Mesenchymal stem cell (in vitro differentiated cells and primary cell): Measurements from ENCODE around the gene GSPT1.

ENCODE experiments used
- DNase-seq: peaks from one replicate; pipeline ENCODE4 v3.0.0-alpha.2; 2013
- H2AFZ ChIP-seq: one replicate; pipeline ENCODE4 v1.6.1; 2013; ENCODE audit warnings: low read depth, mild to moderate bottlenecking, control low read depth, inconsistent platforms, low read length, moderate library complexity
- H2AK5ac ChIP-seq: 2 replicates; pipeline ENCODE4 v1.6.1; 2013; ENCODE audit warnings: low read length, moderate library complexity, mild to moderate bottlenecking, inconsistent platforms; ENCODE audit not compliant: severe bottlenecking
- H2BK120ac ChIP-seq: one replicate; pipeline ENCODE4 v1.6.1; 2013; ENCODE audit warnings: low read depth, mild to moderate bottlenecking, inconsistent platforms, low read length, moderate library complexity
- H2BK12ac ChIP-seq, 2 experiments: one replicate each; pipeline ENCODE4 v1.6.1; 2013; ENCODE audit warnings: inconsistent platforms in 2 of 2, low read length in 2 of 2, mild to moderate bottlenecking in 2 of 2, moderate library complexity in 2 of 2, control low read depth in 1 of 2
- H2BK15ac ChIP-seq: one replicate; pipeline ENCODE4 v1.6.1; 2013; ENCODE audit warnings: mild to moderate bottlenecking, low read depth, inconsistent platforms; ENCODE audit not compliant: poor library complexity, severe bottlenecking
- H2BK5ac ChIP-seq: 2 replicates; pipeline ENCODE4 v1.6.1; 2013; ENCODE audit warnings: low read depth, mild to moderate bottlenecking, low read length, control low read depth, inconsistent platforms; ENCODE audit not compliant: poor library complexity, severe bottlenecking
- H3K14ac ChIP-seq, 2 experiments: one replicate each; pipeline ENCODE4 v1.6.1; 2013; ENCODE audit warnings: inconsistent platforms in 2 of 2, low read length in 2 of 2, control low read depth in 1 of 2, mild to moderate bottlenecking in 1 of 2, moderate library complexity in 1 of 2
- H3K18ac ChIP-seq, 2 experiments: one replicate each; pipeline ENCODE4 v1.6.1; 2013; ENCODE audit warnings: inconsistent platforms in 2 of 2, low read length in 2 of 2, control low read depth in 1 of 2, low read depth in 1 of 2, mild to moderate bottlenecking in 1 of 2
- H3K23ac ChIP-seq, 2 experiments: one replicate each; pipeline ENCODE4 v1.6.1; 2013; ENCODE audit warnings: inconsistent platforms in 2 of 2, low read length in 2 of 2, mild to moderate bottlenecking in 2 of 2, moderate library complexity in 2 of 2, control low read depth in 1 of 2
- H3K27ac ChIP-seq: 2 replicates; pipeline ENCODE4 v1.5.1; 2013; ENCODE audit warnings: mild to moderate bottlenecking, moderate library complexity, low read length, control low read depth, inconsistent platforms; ENCODE audit not compliant: poor library complexity, severe bottlenecking
- H3K27me3 ChIP-seq, 2 experiments: 2 replicates each; pipeline versions ENCODE4 v1.6.1 to v1.7.0; 2013; ENCODE audit warnings: low read length in 2 of 2, mild to moderate bottlenecking in 2 of 2, moderate library complexity in 2 of 2, control low read depth in 1 of 2, inconsistent platforms in 1 of 2; ENCODE audit not compliant: control insufficient read depth in 1 of 2, insufficient read depth in 1 of 2
- H3K36me3 ChIP-seq, 2 experiments: 2 replicates each; pipeline versions ENCODE4 v1.6.1 to v1.7.0; 2013; ENCODE audit warnings: low read length in 2 of 2, control low read depth in 1 of 2, inconsistent platforms in 1 of 2, low read depth in 1 of 2, mild to moderate bottlenecking in 1 of 2; ENCODE audit not compliant: insufficient read depth in 2 of 2, control insufficient read depth in 1 of 2
- H3K4ac ChIP-seq, 2 experiments: one replicate each; pipeline ENCODE4 v1.6.1; 2013; ENCODE audit warnings: inconsistent platforms in 2 of 2, low read length in 2 of 2, mild to moderate bottlenecking in 2 of 2, moderate library complexity in 2 of 2, control low read depth in 1 of 2, low read depth in 1 of 2
- H3K4me1 ChIP-seq: 2 replicates; pipeline ENCODE4 v1.6.1; 2013; ENCODE audit warnings: low read depth, low read length, control low read depth; ENCODE audit not compliant: control insufficient read depth, insufficient read depth
- H3K4me2 ChIP-seq: 2 replicates; pipeline ENCODE4 v1.6.1; 2013; ENCODE audit warnings: low read length, mild to moderate bottlenecking, inconsistent platforms; ENCODE audit not compliant: poor library complexity, severe bottlenecking
- H3K4me3 ChIP-seq, 2 experiments: 2 replicates each; pipeline versions ENCODE4 v1.5.1 to v1.7.0; 2013; ENCODE audit warnings: low read length in 2 of 2, mild to moderate bottlenecking in 2 of 2, control low read depth in 1 of 2, low read depth in 1 of 2; ENCODE audit not compliant: insufficient read depth in 1 of 2
- H3K79me1 ChIP-seq: replicated peaks from 2 replicates; pipeline ENCODE4 v1.6.1; 2013; ENCODE audit warnings: mild to moderate bottlenecking, control low read depth, low read length, inconsistent platforms; ENCODE audit not compliant: poor library complexity, severe bottlenecking
- H3K9ac ChIP-seq: 2 replicates; pipeline ENCODE4 v1.7.0; 2013; ENCODE audit warnings: mild to moderate bottlenecking, low read length, moderate library complexity
- H3K9me3 ChIP-seq: 2 replicates; pipeline ENCODE4 v1.7.0; 2013; ENCODE audit warnings: mild to moderate bottlenecking, low read length; ENCODE audit not compliant: control insufficient read depth
- H4K8ac ChIP-seq: one replicate; pipeline ENCODE4 v1.6.1; 2013; ENCODE audit warnings: inconsistent platforms, mild to moderate bottlenecking, low read length, moderate library complexity
- H4K91ac ChIP-seq: one replicate; pipeline ENCODE4 v1.6.1; 2013; ENCODE audit warnings: mild to moderate bottlenecking, low read length, inconsistent platforms
- WGBS: methylation state at CpG from one replicate; pipeline ENCODE4 v1.1.7; 2013; ENCODE audit warnings: mixed read lengths; 5-methylcytosine and 5-hydroxymethylcytosine counted together

GSPT1 gene

DNA sequence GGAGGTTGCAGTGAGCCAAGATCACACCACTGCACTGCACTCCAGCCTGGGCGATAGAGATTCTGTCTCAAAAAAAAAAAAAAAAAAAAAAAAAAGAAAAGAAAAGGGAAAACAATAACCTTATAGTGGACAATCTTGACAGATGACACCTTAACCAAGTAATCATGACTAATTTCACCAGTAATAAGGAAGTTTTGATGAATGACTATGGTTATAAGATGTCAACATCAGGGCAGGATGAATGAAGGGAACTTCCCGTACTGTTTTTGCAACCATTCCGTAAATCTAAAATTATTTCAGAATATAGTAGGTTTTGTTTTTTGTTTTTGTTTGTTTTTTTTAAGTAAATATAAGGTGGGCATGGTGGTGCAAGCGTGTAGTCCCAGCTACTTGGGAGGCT lies 23.0 kb downstream of the GSPT1 start:
- DNase-seq, result no peak
- Histone ChIP-seq H2AFZ (no peak overlapping the region), H4K91ac (no peak overlapping the region), H2BK5ac (no peak overlapping the region), H2BK15ac (no peak overlapping the region), H3K9me3 (no peaks in the 10 kb centered on the region), H3K27ac (no peak overlapping the region), H2BK12ac (no peak overlapping the region), H2BK120ac (no peak overlapping the region), H3K4me1 (peaks cover 1% of the 10 kb centered on the region), H3K36me3 (peaks cover 31 to 69% of the 10 kb centered on the region in 2 experiments), H3K23ac (no peak overlapping the region), H3K79me1 (peaks cover 12% of the 10 kb centered on the region), H3K4ac (no peak overlapping the region), H3K18ac (no peak overlapping the region), H3K9ac (no peak overlapping the region), H3K14ac (no peak overlapping the region), H3K27me3 (no peaks in the 10 kb centered on the region), H4K8ac (no peak overlapping the region), H2AK5ac (no peak overlapping the region), H3K4me3 (no peak overlapping the region), H3K4me2 (no peak overlapping the region)
- 95% methylated on average over 3 of the region's 4 CpGs for WGBS

DNA sequence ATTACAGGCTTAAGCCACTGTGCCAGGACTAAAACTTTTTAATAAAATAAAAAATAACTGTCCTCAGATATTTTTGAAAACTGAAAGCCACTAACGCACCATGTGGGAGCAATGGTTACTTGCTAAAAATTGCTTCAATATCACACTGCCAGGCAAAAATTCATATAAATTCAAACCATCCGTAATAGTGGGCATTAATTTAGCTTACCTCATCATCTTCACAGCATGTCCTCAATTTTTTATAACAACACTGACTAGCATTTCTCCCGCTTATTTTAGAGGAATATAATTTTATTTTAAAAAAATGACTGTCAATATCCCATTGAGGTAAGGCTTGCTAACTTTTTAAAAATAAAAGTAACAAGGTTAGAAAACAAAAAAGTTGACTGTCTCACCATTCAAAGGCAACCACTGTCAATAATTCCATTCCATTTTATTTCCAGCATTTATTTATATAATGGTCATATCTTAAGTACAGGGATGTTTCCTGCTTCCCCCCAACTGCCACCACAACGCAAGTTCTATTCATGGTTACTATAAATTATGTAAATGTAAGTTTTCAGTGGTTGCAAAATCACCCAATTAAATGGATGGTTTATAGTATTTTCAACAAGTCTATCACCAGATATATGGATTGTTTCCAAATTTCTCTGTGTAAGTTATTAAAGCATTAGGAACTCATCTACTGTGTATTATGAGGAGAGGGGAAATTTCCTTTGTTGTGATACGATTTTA lies 25.4 kb downstream of the GSPT1 start:
- Histone ChIP-seq H3K36me3 (peaks cover 32 to 82% of the 10 kb centered on the region in 2 experiments), H2BK120ac (no peak overlapping the region), H3K27ac (no peak overlapping the region), H3K4ac (no peak overlapping the region), H2AK5ac (no peak overlapping the region), H3K4me2 (no peak overlapping the region), H3K4me1 (no peaks in the 10 kb centered on the region), H2BK12ac (no peak overlapping the region), H2BK15ac (no peak overlapping the region), H2AFZ (no peak overlapping the region), H3K14ac (no peak overlapping the region), H4K8ac (no peak overlapping the region), H3K9me3 (no peaks in the 10 kb centered on the region), H3K18ac (no peak overlapping the region), H2BK5ac (no peak overlapping the region), H3K27me3 (no peaks in the 10 kb centered on the region), H4K91ac (no peak overlapping the region), H3K4me3 (no peak overlapping the region), H3K23ac (no peak overlapping the region), H3K9ac (no peak overlapping the region), H3K79me1 (peaks cover 20% of the 10 kb centered on the region)
- 99% methylated on average over 2 of the region's 5 CpGs for WGBS
- no peak for DNase-seq

DNA sequence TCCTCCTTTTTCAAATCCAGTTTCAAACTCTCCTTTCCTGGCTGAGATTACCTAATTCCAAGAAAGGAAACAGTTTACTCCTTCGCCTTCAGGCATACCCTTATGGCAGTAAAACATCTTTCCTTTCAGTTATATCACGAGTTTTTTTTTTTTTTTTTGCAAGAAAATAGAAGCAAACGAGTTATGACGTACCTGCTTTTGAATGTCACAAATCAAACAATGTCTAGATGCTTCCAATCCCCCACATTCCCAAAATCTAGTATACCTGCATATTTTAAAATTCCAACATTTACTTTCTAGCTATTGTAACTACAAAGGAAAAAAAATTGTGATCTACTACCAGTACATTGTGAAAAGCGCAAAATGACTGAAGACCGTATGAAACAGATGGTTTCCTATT lies 28.9 kb downstream of the GSPT1 start:
- H3K79me1 ChIP-seq, result peaks cover 14% of the 10 kb centered on the region
- no peak overlapping the region for H2BK15ac ChIP-seq
- H3K27ac ChIP-seq, result no peak overlapping the region
- no peak overlapping the region for H3K23ac ChIP-seq
- H2BK120ac ChIP-seq, result no peak overlapping the region
- H2BK5ac ChIP-seq, result no peak overlapping the region
- no peaks in the 10 kb centered on the region for H3K4me1 ChIP-seq
- H3K36me3 ChIP-seq, result peaks cover 39 to 84% of the 10 kb centered on the region in 2 experiments
- H2BK12ac ChIP-seq, result no peak overlapping the region
- H3K14ac ChIP-seq, result no peak overlapping the region
- no peaks in the 10 kb centered on the region for H3K9me3 ChIP-seq
- H3K18ac ChIP-seq, result no peak overlapping the region
- H4K8ac ChIP-seq, result no peak overlapping the region
- no peaks in the 10 kb centered on the region for H3K27me3 ChIP-seq
- no peak overlapping the region for H3K9ac ChIP-seq
- no peak overlapping the region for H2AFZ ChIP-seq
- WGBS, result 88% methylated on average over 6 of the region's 6 CpGs
- H3K4ac ChIP-seq, result no peak overlapping the region
- no peak overlapping the region for H4K91ac ChIP-seq
- no peak overlapping the region for H3K4me3 ChIP-seq
- no peak overlapping the region for H3K4me2 ChIP-seq
- DNase-seq, result no peak
- H2AK5ac ChIP-seq, result no peak overlapping the region

DNA sequence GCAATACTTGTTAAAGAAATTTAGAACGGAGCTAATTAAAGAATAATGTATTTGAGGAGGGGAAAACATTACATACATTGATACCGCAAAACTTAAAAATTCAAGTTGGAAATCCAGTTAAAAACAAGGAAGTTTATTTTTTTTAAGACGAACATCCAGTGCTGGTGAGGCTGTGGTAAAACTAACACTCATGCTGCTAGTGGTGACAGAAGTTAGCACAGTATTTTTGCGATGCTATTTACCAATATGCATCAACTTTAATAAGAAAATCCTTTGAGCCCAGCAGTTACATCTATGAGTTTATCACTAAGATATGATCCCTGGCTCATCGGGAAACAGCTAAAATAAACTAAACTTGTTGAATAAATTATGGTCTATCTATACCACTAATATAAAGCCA lies 31.7 kb downstream of the GSPT1 start:
- Histone ChIP-seq H3K27me3 (no peaks in the 10 kb centered on the region), H2BK5ac (no peak overlapping the region), H3K23ac (no peak overlapping the region), H2BK12ac (no peak overlapping the region), H2BK15ac (no peak overlapping the region), H3K4ac (no peak overlapping the region), H3K36me3 (peaks cover 43 to 91% of the 10 kb centered on the region in 2 experiments), H3K9ac (no peak overlapping the region), H3K14ac (no peak overlapping the region), H3K4me2 (no peak overlapping the region), H3K9me3 (no peaks in the 10 kb centered on the region), H2AFZ (no peak overlapping the region), H3K18ac (no peak overlapping the region), H2AK5ac (no peak overlapping the region), H2BK120ac (no peak overlapping the region), H4K91ac (no peak overlapping the region), H4K8ac (no peak overlapping the region), H3K27ac (no peak overlapping the region), H3K4me1 (no peaks in the 10 kb centered on the region), H3K79me1 (peaks cover 20% of the 10 kb centered on the region), H3K4me3 (no peak overlapping the region)
- no CpG with 5 or more reads among the region's 5 CpGs for WGBS
- DNase-seq, result no peak
